GM23338 (cell line): ENCODE measurements around the gene ATP6V0A4. TPM values are rescaled to one million over a fixed set of nuclear protein-coding genes. Genes with fewer than 3 reads are reported as not detected.

ENCODE experiments used
- ATAC-seq: fragments of 200-7000 bp; cut with Tn5 transposase; 3 replicates; pipeline ENCODE4 v1.9.1; 2020
- DNase-seq: peaks from one replicate; pipeline ENCODE4 v3.0.0-alpha.2; 2015; ENCODE audit warnings: low spot score
- H2AFZ ChIP-seq: fragments of 200-600 bp; sonication (generic); 2 replicates; pipeline ENCODE4 v1.8.0; 2016; ENCODE audit warnings: antibody characterized with exemption, mild to moderate bottlenecking, moderate library complexity
- H3F3A ChIP-seq: fragments of 200-600 bp; sonication (generic); replicated peaks from 2 replicates; pipeline ENCODE4 v1.8.0; 2017; ENCODE audit warnings: antibody characterized with exemption, mixed run types, low read depth
- H3K27ac ChIP-seq: fragments of 200-600 bp; sonication (generic); 2 replicates; pipeline ENCODE4 v1.6.1; 2016; ENCODE audit warnings: low read depth
- H3K27me3 ChIP-seq: fragments of 200-600 bp; sonication (generic); 2 replicates; pipeline ENCODE4 v1.8.0; 2016; ENCODE audit warnings: mild to moderate bottlenecking, mixed run types, moderate library complexity; ENCODE audit not compliant: insufficient read depth
- H3K36me3 ChIP-seq: fragments of 200-600 bp; sonication (generic); 2 replicates; pipeline ENCODE4 v1.8.0; 2016; ENCODE audit warnings: mild to moderate bottlenecking; ENCODE audit not compliant: insufficient read depth
- H3K4me1 ChIP-seq: fragments of 200-600 bp; sonication (generic); 2 replicates; pipeline ENCODE4 v1.8.0; 2016; ENCODE audit warnings: mild to moderate bottlenecking, moderate library complexity; ENCODE audit not compliant: insufficient read depth
- H3K4me2 ChIP-seq: fragments of 200-600 bp; sonication (generic); 2 replicates; pipeline ENCODE4 v1.7.1; 2017; ENCODE audit warnings: mixed run types
- H3K4me3 ChIP-seq: fragments of 200-600 bp; sonication (generic); 2 replicates; pipeline ENCODE4 v1.6.1; 2016; ENCODE audit warnings: mixed run types
- H3K79me2 ChIP-seq: fragments of 200-600 bp; sonication (generic); replicated peaks from 2 replicates; pipeline ENCODE4 v1.8.0; 2017; ENCODE audit warnings: mild to moderate bottlenecking; ENCODE audit not compliant: insufficient read depth
- H3K9me2 ChIP-seq: fragments of 200-600 bp; sonication (generic); 2 replicates; pipeline ENCODE4 v1.8.0; 2017; ENCODE audit not compliant: insufficient read depth
- H4K20me1 ChIP-seq: fragments of 200-600 bp; sonication (generic); replicated peaks from 2 replicates; pipeline ENCODE4 v1.8.0; 2017; ENCODE audit warnings: mild to moderate bottlenecking; ENCODE audit not compliant: insufficient read depth
- H3K27ac Mint-ChIP-seq: 2 replicates; pipeline ENCODE4 v1.8.0; 2020; ENCODE audit warnings: inconsistent platforms, mild to moderate bottlenecking, moderate library complexity, mixed read lengths
- H3K27me3 Mint-ChIP-seq: 3 replicates; pipeline ENCODE4 v1.8.0; 2022; ENCODE audit warnings: low read depth, mild to moderate bottlenecking, moderate library complexity, mixed read lengths, inconsistent platforms; ENCODE audit not compliant: insufficient read depth, poor library complexity
- H3K36me3 Mint-ChIP-seq: 3 replicates; pipeline ENCODE4 v1.8.0; 2021; ENCODE audit warnings: low read depth, mild to moderate bottlenecking, inconsistent platforms, moderate library complexity, mixed read lengths
- H3K4me1 Mint-ChIP-seq: 3 replicates; pipeline ENCODE4 v1.8.0; 2020; ENCODE audit warnings: mild to moderate bottlenecking, inconsistent platforms, mixed read lengths
- H3K4me3 Mint-ChIP-seq: 3 replicates; pipeline ENCODE4 v1.8.0; 2021; ENCODE audit warnings: moderate library complexity, mild to moderate bottlenecking, inconsistent platforms, mixed read lengths
- H3K9me3 Mint-ChIP-seq: 3 replicates; pipeline ENCODE4 v1.8.0; 2020; ENCODE audit warnings: moderate library complexity, mild to moderate bottlenecking, inconsistent platforms, mixed read lengths
- CREB1 ChIP-seq: fragments of 250-450 bp; sonication (Bioruptor Pico); IDR thresholded peaks from 2 replicates; pipeline ENCODE4 v1.5.0; 2020; ENCODE audit warnings: low read depth, mild to moderate bottlenecking, moderate library complexity
- CTCF ChIP-seq, 2 experiments: fragments of 200-600 bp in 1 of 2; sonication (generic) in 1 of 2; conservative IDR thresholded peaks; 2 replicates each; pipeline versions ENCODE4 v1.5.1 to v1.6.1; 2016 to 2017; ENCODE audit warnings: antibody characterized with exemption in 2 of 2, low read depth in 2 of 2, mild to moderate bottlenecking in 2 of 2, moderate library complexity in 1 of 2
- ETS1 ChIP-seq: IDR thresholded peaks from 2 replicates; pipeline ENCODE4 v1.6.1; 2016; ENCODE audit warnings: antibody characterized with exemption
- EZH2 ChIP-seq: fragments of 200-600 bp; sonication (generic); IDR thresholded peaks from one replicate; pipeline ENCODE4 v1.8.0; 2017; ENCODE audit warnings: antibody characterized with exemption, mild to moderate bottlenecking, low read depth; ENCODE audit not compliant: unreplicated experiment
- EZH2phosphoT487 ChIP-seq: fragments of 200-600 bp; sonication (generic); IDR thresholded peaks from one replicate; pipeline ENCODE4 v1.8.1; 2018; ENCODE audit warnings: antibody characterized with exemption; ENCODE audit not compliant: unreplicated experiment
- JUNB ChIP-seq: IDR thresholded peaks from one replicate; pipeline ENCODE4 v1.6.1; 2016; ENCODE audit warnings: antibody characterized with exemption; ENCODE audit not compliant: unreplicated experiment
- NANOG ChIP-seq: IDR thresholded peaks from 2 replicates; pipeline ENCODE4 v1.6.1; 2016; ENCODE audit warnings: antibody characterized with exemption, borderline replicate concordance
- POLR2AphosphoS5 ChIP-seq: IDR thresholded peaks from 2 replicates; pipeline ENCODE4 v1.6.1; 2016; ENCODE audit warnings: antibody characterized with exemption, low read depth
- REST ChIP-seq: IDR thresholded peaks from one replicate; pipeline ENCODE4 v1.6.1; 2018; ENCODE audit warnings: antibody characterized with exemption; ENCODE audit not compliant: unreplicated experiment
- STAT1 ChIP-seq: IDR thresholded peaks from one replicate; pipeline ENCODE4 v1.6.1; 2016; ENCODE audit warnings: antibody characterized with exemption; ENCODE audit not compliant: unreplicated experiment
- ZNF114 ChIP-seq: fragments of 250-450 bp; sonication (Bioruptor Pico); IDR thresholded peaks from 2 replicates; pipeline ENCODE4 v1.5.0; 2020; ENCODE audit warnings: mild to moderate bottlenecking, moderate library complexity
- ZNF331 ChIP-seq: fragments of 250-450 bp; sonication (Bioruptor Pico); IDR thresholded peaks from 2 replicates; pipeline ENCODE4 v1.5.0; 2020; ENCODE audit warnings: low read depth, mild to moderate bottlenecking, moderate library complexity
- ZNF462 ChIP-seq: fragments of 250-450 bp; sonication (Bioruptor Pico); IDR thresholded peaks from 2 replicates; pipeline ENCODE4 v1.5.0; 2020; ENCODE audit warnings: mild to moderate bottlenecking, moderate library complexity
- polyA plus RNA-seq: library from polyadenylated mRNA; unstranded; fragments of >200 nt; fragmentation: Nextera tagmentation; extraction: Ambion mirVana; gene quantifications from 2 replicates; pipeline ENCODE4 v1.2.1, GENCODE V29; 2016
- total RNA-seq: library from RNA; depleted of rRNA; stranded (reverse); fragments of >200 nt; shearing (Covaris generic); gene quantifications from 2 replicates; pipeline ENCODE4 v1.2.3, GENCODE V29; 2014

ATP6V0A4 gene
- total and polyA plus RNA-seq, 2 experiments from 2014 or later, result 0.10 to 1.3 TPM

GRCh38 chr7:138670594-138670993 lies 127.4 kb downstream of the ATP6V0A4 start:
- H3K4me2 ChIP-seq, result no peak overlapping the region
- Mint-ChIP-seq H3K9me3 (peaks cover 16% of the 10 kb centered on the region), H3K4me1 (peaks cover 30% of the 10 kb centered on the region), H3K4me3 (no peak overlapping the region), H3K27me3 (peaks cover 3% of the 10 kb centered on the region), H3K27ac (no peak overlapping the region), H3K36me3 (peaks cover 19% of the 10 kb centered on the region)
- ATAC-seq (no peak), DNase-seq (no peak)
- no peaks in the 10 kb centered on the region; the same call in 1 of the 2 replicates for H3F3A ChIP-seq
- no peaks in the 10 kb centered on the region for H3K9me2 ChIP-seq
- H3K4me1 ChIP-seq, result peaks cover 34% of the 10 kb centered on the region
- H4K20me1 ChIP-seq, result no peaks in the 10 kb centered on the region
- no peak overlapping the region for H3K27ac ChIP-seq
- no peak overlapping the region for H2AFZ ChIP-seq
- no peaks in the 10 kb centered on the region for H3K79me2 ChIP-seq
- no peaks in the 10 kb centered on the region for H3K36me3 ChIP-seq
- no peak for TF ChIP-seq JUNB
- no peak for TF ChIP-seq REST
- TF ChIP-seq STAT1, result no peak
- no peak for TF ChIP-seq POLR2AphosphoS5
- TF ChIP-seq ZNF462 (CRISPR knock-in tag), result no peak
- TF ChIP-seq CTCF (conservative IDR thresholded peaks at IDR 0.05; ENCODE audit: low read depth in 2 of 2), result no peak
- TF ChIP-seq CREB1 (CRISPR knock-in tag), result no peak
- TF ChIP-seq EZH2phosphoT487, result no peak
- TF ChIP-seq NANOG, result no peak
- no peak for TF ChIP-seq ZNF114 (CRISPR knock-in tag)
- no peak for TF ChIP-seq ETS1
- TF ChIP-seq ZNF331 (CRISPR knock-in tag), result no peak
- no peak for TF ChIP-seq EZH2
- H3K27me3 ChIP-seq, result no peaks in the 10 kb centered on the region
- no peak overlapping the region for H3K4me3 ChIP-seq
